Measurements from ENCODE around the gene CCDC141.

Gene CCDC141

GRCh38 chr2:178828486-178828881 is 221.5 kb downstream of the CCDC141 start:
- ChIA-PET CTCF (interaction anchor here (0.8 kb wide), 1 partner anchor 22 kb away, joined by 3 read pairs; no protein-coding TSS in a partner anchor), POLR2A (no interaction called here)
- no peak overlapping the region for H3K4me3 ChIP-seq (ENCODE audit: low read depth, low read length)
- no peak for TF ChIP-seq CTCF (IDR thresholded peaks at IDR 0.05; ENCODE audit: insufficient read depth, low read length, missing control alignments)
- DNase-seq (ENCODE audit: low read depth, low spot score), result no peak

DNA sequence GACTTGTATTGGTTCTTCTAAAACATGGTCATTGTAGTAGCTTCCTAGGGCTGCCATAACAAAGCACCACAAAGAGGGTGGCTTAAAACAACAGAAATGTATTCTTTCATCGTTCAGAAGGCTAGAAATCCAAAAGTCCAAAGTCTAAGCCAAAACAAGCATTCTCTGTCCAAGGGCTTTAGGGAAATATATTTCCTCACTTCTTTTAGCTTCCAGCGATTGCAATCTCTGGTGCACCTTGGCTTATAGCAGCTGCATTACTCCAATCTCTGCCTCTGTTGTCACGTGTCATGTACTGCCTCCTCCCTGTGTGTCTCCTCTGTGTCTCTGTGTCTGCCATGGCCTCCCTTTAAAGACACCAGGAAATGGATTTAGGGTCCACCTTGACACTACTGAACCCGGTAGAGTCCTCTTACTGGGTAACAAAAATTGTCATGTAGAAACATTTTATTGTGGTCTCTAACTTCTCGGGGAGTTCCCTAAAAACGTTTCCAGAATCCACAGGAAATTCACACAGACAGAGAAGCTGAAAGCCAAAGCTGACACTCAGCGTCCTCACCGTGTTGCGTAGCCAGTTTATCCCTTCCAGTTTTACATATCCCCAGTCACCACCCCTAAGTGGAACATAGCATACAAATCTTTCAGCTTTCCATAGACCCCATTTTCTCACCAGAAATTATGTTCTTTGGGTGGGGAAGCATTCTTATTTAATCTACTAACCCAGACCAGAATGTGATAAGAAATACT is 222.0 kb downstream of the CCDC141 start:
- H3K4me3 ChIP-seq (ENCODE audit: low read depth, low read length), result no peak overlapping the region
- ChIA-PET POLR2A (no interaction called here), CTCF (interaction anchor here (0.8 kb wide), 1 partner anchor 22 kb away, joined by 3 read pairs; no protein-coding TSS in a partner anchor)
- no peak for DNase-seq (ENCODE audit: low read depth, low spot score)
- TF ChIP-seq CTCF (IDR thresholded peaks at IDR 0.05; ENCODE audit: insufficient read depth, low read length, missing control alignments), result no peak

DNA sequence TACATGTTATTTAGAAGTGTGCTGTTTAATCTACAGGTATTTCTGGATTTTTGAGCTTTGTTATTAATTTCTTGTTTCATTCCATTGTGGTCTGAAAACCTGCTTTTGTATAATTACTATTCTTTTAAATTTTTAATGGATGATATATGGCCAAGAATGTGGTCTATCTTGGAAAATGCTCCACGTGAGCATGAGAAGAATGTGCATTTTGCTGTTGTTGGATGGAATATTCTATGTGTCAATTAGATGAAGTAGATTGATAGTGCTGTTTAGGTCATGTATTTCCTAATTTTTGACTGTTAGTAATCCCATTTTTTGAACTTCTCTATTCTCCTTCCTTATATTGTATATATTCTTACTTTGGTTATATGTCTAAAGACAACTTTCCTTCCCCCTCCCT is 222.8 kb downstream of the CCDC141 start:
- ChIA-PET CTCF (no interaction called here), POLR2A (no interaction called here)

DNA sequence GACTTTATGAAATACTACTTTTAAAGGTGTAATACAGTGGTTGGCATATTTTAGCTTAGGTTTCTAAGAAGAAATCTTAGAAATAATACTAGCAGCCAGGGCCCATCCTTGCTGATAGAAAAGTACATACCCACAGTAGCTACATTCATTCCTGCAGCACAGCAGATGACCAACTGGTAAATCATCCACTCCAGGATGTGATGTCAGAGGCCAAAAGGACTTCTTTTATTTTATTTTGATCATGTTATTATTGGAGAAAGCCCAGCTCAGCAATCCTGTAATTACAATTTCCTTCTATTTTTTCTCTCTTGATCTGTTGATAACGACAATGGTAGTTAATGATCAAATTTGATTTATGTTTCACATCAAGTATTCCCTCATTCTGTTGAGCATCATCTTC is 224.8 kb downstream of the CCDC141 start:
- ChIA-PET POLR2A (no interaction called here), CTCF (interaction anchor here (0.8 kb wide), 1 partner anchor 20 kb away, joined by 3 read pairs; no protein-coding TSS in a partner anchor)
- TF ChIP-seq CTCF (IDR thresholded peaks at IDR 0.05; ENCODE audit: insufficient read depth, low read length, missing control alignments), result no peak
- H3K4me3 ChIP-seq (ENCODE audit: low read depth, low read length), result no peak overlapping the region
- peak; percentile 4 for DNase-seq (ENCODE audit: low read depth, low spot score)

More for the DNA sequence above, 222.8 kb downstream of the CCDC141 start:
- TF ChIP-seq CTCF (IDR thresholded peaks at IDR 0.05; ENCODE audit: insufficient read depth, low read length, missing control alignments), result no peak
- H3K4me3 ChIP-seq (ENCODE audit: low read depth, low read length), result no peak overlapping the region
- DNase-seq (ENCODE audit: low read depth, low spot score), result no peak

DNA sequence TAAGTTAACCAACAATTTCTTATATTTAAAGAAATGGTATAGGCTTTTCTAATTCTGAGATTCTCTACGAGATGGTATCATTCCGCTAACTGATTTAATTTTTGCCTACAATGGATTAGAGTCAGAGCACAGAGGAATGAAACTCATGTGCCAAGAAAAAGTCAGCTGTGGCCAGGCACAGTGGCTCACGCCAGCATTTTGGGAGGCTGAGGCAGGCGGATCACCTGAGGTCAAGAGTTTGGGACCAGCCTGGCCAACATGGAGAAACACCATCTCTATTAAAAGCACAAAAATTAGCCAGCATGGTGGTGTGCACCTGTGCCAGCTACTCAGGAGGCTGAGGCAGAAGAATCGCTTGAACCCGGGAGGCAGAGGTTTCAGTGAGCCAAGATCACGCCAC is 225.8 kb downstream of the CCDC141 start:
- H3K4me3 ChIP-seq (ENCODE audit: low read depth, low read length), result no peak overlapping the region
- TF ChIP-seq CTCF (IDR thresholded peaks at IDR 0.05; ENCODE audit: insufficient read depth, low read length, missing control alignments), result no peak
- ChIA-PET POLR2A (no interaction called here), CTCF (no interaction called here)
- DNase-seq (ENCODE audit: low read depth, low spot score), result no peak

- ChIA-PET POLR2A (no interaction called here), CTCF (no interaction called here)
- H3K4me3 ChIP-seq (ENCODE audit: low read depth, low read length), result no peak overlapping the region
- no peak for DNase-seq (ENCODE audit: low read depth, low spot score)
- no peak for TF ChIP-seq CTCF (IDR thresholded peaks at IDR 0.05; ENCODE audit: insufficient read depth, low read length, missing control alignments)
Measured at GRCh38 chr2:178819992-178820391, 229.9 kb downstream of the CCDC141 start.
